NB4 (cell line): ENCODE results near the gene SLC11A1.

Source experiments
- DNase-seq: peaks from one replicate; pipeline ENCODE4 v3.0.0; 2010; ENCODE audit warnings: low read depth
- H3K4me3 ChIP-seq: one replicate; pipeline ENCODE4 v1.5.1; 2011; ENCODE audit warnings: mild to moderate bottlenecking, low read depth, low read length, moderate library complexity
- CTCF ChIP-seq: IDR thresholded peaks from one replicate; pipeline ENCODE4 v1.5.1; 2012; ENCODE audit warnings: low read depth, low read length
- MAX ChIP-seq: IDR thresholded peaks from 2 replicates; pipeline ENCODE4 v1.6.1; 2011; ENCODE audit warnings: low read depth, low read length
- MYC ChIP-seq: IDR thresholded peaks from 2 replicates; pipeline ENCODE4 v1.6.1; 2011; ENCODE audit warnings: low read depth, low read length
- POLR2A ChIP-seq: IDR thresholded peaks from 2 replicates; pipeline ENCODE4 v1.6.1; 2011; ENCODE audit warnings: mild to moderate bottlenecking; ENCODE audit not compliant: insufficient read length; ENCODE audit errors: extremely low read depth

Gene SLC11A1

GRCh38 chr2:218345491-218346236, 36.4 kb upstream of the SLC11A1 start:
- no peak overlapping the region for H3K4me3 ChIP-seq
- TF ChIP-seq POLR2A (no peak), MYC (no peak), CTCF (no peak), MAX (no peak)
- DNase-seq = no peak

- DNase-seq = no peak
- no peak for TF ChIP-seq MYC
- TF ChIP-seq CTCF = no peak
- TF ChIP-seq MAX = no peak
- no peak for TF ChIP-seq POLR2A
- H3K4me3 ChIP-seq = no peak overlapping the region
Observed at GRCh38 chr2:218347172-218347571, 34.9 kb upstream of the SLC11A1 start.

GRCh38 chr2:218354045-218354444, 28.0 kb upstream of the SLC11A1 start:
- DNase-seq = no peak
- TF ChIP-seq MAX (no peak), CTCF (no peak), POLR2A (no peak), MYC (no peak)
- no peak overlapping the region for H3K4me3 ChIP-seq

- TF ChIP-seq POLR2A (no peak), CTCF (no peak), MAX (no peak), MYC (no peak)
- DNase-seq = no peak
Observed at GRCh38 chr2:218354850-218355443, 27.1 kb upstream of the SLC11A1 start.

GRCh38 chr2:218357236-218358177, 24.6 kb upstream of the SLC11A1 start:
- no peak for TF ChIP-seq CTCF
- no peak for TF ChIP-seq MAX
- TF ChIP-seq MYC = no peak
- TF ChIP-seq POLR2A = no peak
- DNase-seq = no peak
- H3K4me3 ChIP-seq = no peak overlapping the region

More at GRCh38 chr2:218354850-218355443, 27.1 kb upstream of the SLC11A1 start:
- no peak overlapping the region for H3K4me3 ChIP-seq
